ENCODE results near the gene HDAC8. TPM values are rescaled to one million over a fixed set of nuclear protein-coding genes. Genes with fewer than 3 reads are reported as not detected.

HDAC8 gene
- total and polyA plus RNA-seq, 9 of the 15 experiments (the other 6 are each of a cell fraction or from before 2014, with no cell fraction given): 18.9 to 53.8 (median 28.7) TPM

- in situ Hi-C loops (cut with MboI) (no loop called here), intact Hi-C loops (cut with micrococcal nuclease) (no loop called here)
- Histone ChIP-seq H3K4me3 (no peak overlapping the region), H4K20me1 (replicated peaks; ENCODE audit: control insufficient read depth, insufficient read depth, low read length) (no peaks in the 10 kb centered on the region), H2AFZ (ENCODE audit: low read depth, low read length) (no peak overlapping the region), H3K79me2 (ENCODE audit: control insufficient read depth, insufficient read depth, low read length) (no peaks in the 10 kb centered on the region), H3K27me3 (ENCODE audit: control insufficient read depth in 2 of 2, insufficient read depth in 2 of 2, low read length in 2 of 2) (no peaks in the 10 kb centered on the region), H3K9ac (ENCODE audit: insufficient read depth in 1 of 2, low read depth in 2 of 2, low read length in 2 of 2) (no peak overlapping the region), H3K36me3 (ENCODE audit: control insufficient read depth, insufficient read depth, low read length) (no peaks in the 10 kb centered on the region), H3K9me3 (replicated peaks; ENCODE audit: control insufficient read depth, insufficient read depth, low read depth, low read length) (no peaks in the 10 kb centered on the region), H3K27ac (ENCODE audit: extremely low read depth, low read depth, low read length) (no peak overlapping the region), H3K4me2 (ENCODE audit: insufficient read depth, low read length) (no peak overlapping the region), H3K4me1 (replicated peaks in 1 of 2; ENCODE audit: control insufficient read depth in 2 of 2, insufficient read depth in 2 of 2, low read length in 2 of 2) (no peaks in the 10 kb centered on the region; a peak in 1 of 5 replicates), H3K9me1 (ENCODE audit: control insufficient read depth, insufficient read depth, low read length) (no peaks in the 10 kb centered on the region)
- CTCF ChIA-PET (ENCODE audit: low intra/inter-chr PET ratio): no interaction called here
- no peak for FAIRE-seq
- no peak for TF ChIP-seq ZNF274 (IDR thresholded peaks at IDR 0.05; ENCODE audit: borderline replicate concordance, low read depth, low read length)
- no TSS peak for BruUV-seq (replicated peaks)
- POLR2A ChIA-PET: no interaction called here
- no peak for DNase-seq (ENCODE audit: extremely low read depth in 1 of 4, low spot score in 3 of 4)
- 45% methylated on average over 8 of the region's 8 CpGs for WGBS (ENCODE audit: insufficient coverage, low coverage, missing lambda C conversion rate)
- no peak for ATAC-seq
These were observed 220.9 kb downstream of the HDAC8 start for GRCh38 chrX:72351606-72352334.

DNA sequence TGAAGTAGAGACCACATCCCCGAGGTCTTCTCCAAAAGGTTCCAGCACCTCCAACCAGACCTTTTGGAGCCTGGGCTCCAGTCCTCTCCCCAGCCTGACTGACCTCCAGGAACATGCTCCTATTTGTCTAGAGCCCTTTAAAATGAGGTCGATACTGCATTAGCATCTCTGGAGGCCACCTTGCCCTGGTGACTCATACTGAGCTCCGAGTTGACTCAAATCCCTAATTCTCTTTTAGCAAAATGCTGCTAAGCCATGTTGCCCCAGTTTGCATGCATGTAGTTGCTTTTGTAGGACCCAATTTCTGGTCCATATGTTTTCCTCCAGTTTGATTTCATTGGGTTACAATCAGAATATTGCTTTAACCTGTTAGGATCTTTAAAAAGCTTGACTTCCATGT is 223.5 kb downstream of the HDAC8 start:
- Histone ChIP-seq H3K27ac (ENCODE audit: extremely low read depth, low read depth, low read length) (no peak overlapping the region), H3K4me3 (no peak overlapping the region), H4K20me1 (replicated peaks; ENCODE audit: control insufficient read depth, insufficient read depth, low read length) (no peaks in the 10 kb centered on the region), H3K36me3 (ENCODE audit: control insufficient read depth, insufficient read depth, low read length) (no peaks in the 10 kb centered on the region), H3K27me3 (ENCODE audit: control insufficient read depth in 2 of 2, insufficient read depth in 2 of 2, low read length in 2 of 2) (no peaks in the 10 kb centered on the region), H3K4me1 (replicated peaks in 1 of 2; ENCODE audit: control insufficient read depth in 2 of 2, insufficient read depth in 2 of 2, low read length in 2 of 2) (no peaks in the 10 kb centered on the region; a peak in 1 of 5 replicates), H3K9ac (ENCODE audit: insufficient read depth in 1 of 2, low read depth in 2 of 2, low read length in 2 of 2) (no peak overlapping the region), H3K4me2 (ENCODE audit: insufficient read depth, low read length) (no peak overlapping the region), H3K79me2 (ENCODE audit: control insufficient read depth, insufficient read depth, low read length) (no peaks in the 10 kb centered on the region), H3K9me3 (replicated peaks; ENCODE audit: control insufficient read depth, insufficient read depth, low read depth, low read length) (no peaks in the 10 kb centered on the region), H3K9me1 (ENCODE audit: control insufficient read depth, insufficient read depth, low read length) (no peaks in the 10 kb centered on the region), H2AFZ (ENCODE audit: low read depth, low read length) (no peak overlapping the region)
- no peak for ATAC-seq
- TF ChIP-seq SOX6 (IDR thresholded peaks at IDR 0.05) (no peak), HMG20B (CRISPR knock-in tag; IDR thresholded peaks at IDR 0.05) (no peak), RFX1 (IDR thresholded peaks at IDR 0.05) (no peak), STAT5B (CRISPR knock-in tag; IDR thresholded peaks at IDR 0.05) (no peak), FOXK2 (conservative IDR thresholded peaks at IDR 0.05 in 1 of 2, IDR thresholded peaks at IDR 0.05 in 1 of 2; ENCODE audit: low read depth in 2 of 2) (no peak), ZNF785 (CRISPR knock-in tag; IDR thresholded peaks at IDR 0.05) (no peak)
- POLR2A ChIA-PET: no interaction called here
- CTCF ChIA-PET (ENCODE audit: low intra/inter-chr PET ratio): no interaction called here
- no peak for FAIRE-seq
- no TSS peak for BruUV-seq (replicated peaks)
- peak in 1 of 4 experiments; percentile 6 for DNase-seq (ENCODE audit: extremely low read depth in 1 of 4, low spot score in 3 of 4)
- 38% methylated on average over 3 of the region's 3 CpGs for WGBS (ENCODE audit: insufficient coverage, low coverage, missing lambda C conversion rate)
- in situ Hi-C loops (cut with MboI) (no loop called here), intact Hi-C loops (cut with micrococcal nuclease) (no loop called here)
